GM06990 (cell line): ENCODE measurements around the gene TMEM198.

Source experiments
- DNase-seq: peaks from one replicate; pipeline ENCODE4 v3.0.0-alpha.2; 2011; ENCODE audit not compliant: insufficient read length; ENCODE audit errors: extremely low read depth
- H3K27me3 ChIP-seq: replicated peaks from 2 replicates; pipeline ENCODE4 v1.6.0; 2011; ENCODE audit warnings: low read length; ENCODE audit not compliant: control insufficient read depth, insufficient read depth
- H3K36me3 ChIP-seq: 2 replicates; pipeline ENCODE4 v1.5.1; 2011; ENCODE audit warnings: low read length; ENCODE audit not compliant: control insufficient read depth, insufficient read depth
- H3K4me3 ChIP-seq: replicated peaks from 2 replicates; pipeline ENCODE4 v1.5.1; 2011; ENCODE audit warnings: low read depth, mild to moderate bottlenecking, control low read depth, low read length
- TF ChIP-seq, protein P1 (sequence below): IDR thresholded peaks from 2 replicates; pipeline ENCODE4 v1.5.1; 2011; ENCODE audit warnings: low read length, control low read depth, mild to moderate bottlenecking, inconsistent platforms; ENCODE audit not compliant: insufficient read depth, poor library complexity, severe bottlenecking

TMEM198 gene

GRCh38 chr2:219521066-219521880 lies 22.6 kb upstream of the TMEM198 start:
- Histone ChIP-seq H3K36me3 (no peaks in the 10 kb centered on the region), H3K27me3 (peaks cover 1% of the 10 kb centered on the region), H3K4me3 (no peak overlapping the region)

DNA sequence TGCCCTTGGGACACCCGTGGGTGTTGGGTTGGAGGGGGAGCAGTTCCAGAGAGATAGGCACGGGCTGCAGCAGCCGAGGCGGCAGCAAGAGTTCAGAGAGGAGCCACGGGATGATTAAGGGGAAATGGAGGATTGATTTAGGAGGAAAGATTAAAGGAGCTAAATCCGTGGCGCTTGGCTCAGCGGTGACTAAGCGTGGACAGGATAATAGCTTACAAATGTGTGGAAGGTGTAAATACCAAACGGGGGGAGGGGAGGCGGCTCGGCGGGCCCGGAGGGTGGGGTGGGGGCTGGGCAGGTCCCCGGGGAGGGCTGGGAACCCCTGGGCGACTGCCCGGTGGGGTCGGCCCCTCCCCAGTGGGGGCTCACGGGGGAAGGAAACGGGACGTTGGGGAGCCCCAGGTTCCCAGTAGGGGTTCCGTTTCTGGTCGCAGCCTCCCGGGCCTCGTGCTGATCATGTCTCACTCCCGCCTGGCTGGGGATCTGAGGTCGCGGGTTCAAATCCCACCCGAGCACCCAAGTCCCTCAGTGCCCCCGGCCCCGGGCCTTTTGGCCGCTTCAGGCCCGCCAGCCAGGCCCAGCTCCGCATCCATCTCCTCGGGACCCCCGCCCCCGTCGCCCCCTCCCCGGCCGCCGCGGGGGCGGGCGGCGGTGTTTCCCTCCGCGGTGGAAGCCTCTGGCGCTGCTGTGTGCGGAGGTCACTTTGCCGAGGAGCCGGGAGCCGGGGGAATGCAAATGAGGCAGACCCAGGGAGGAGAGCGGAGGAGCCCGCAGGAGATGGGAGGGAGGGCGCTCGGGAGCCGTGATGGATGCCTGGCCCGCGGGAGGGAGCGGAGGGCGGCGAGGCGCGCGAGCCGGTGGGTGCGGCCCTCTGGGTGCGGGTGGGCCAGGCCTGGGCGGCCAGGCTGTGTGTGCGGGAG lies 21.5 kb upstream of the TMEM198 start:
- Histone ChIP-seq H3K4me3 (no peak overlapping the region), H3K36me3 (no peaks in the 10 kb centered on the region), H3K27me3 (peaks cover 8% of the 10 kb centered on the region)
- TF ChIP-seq, protein P1, sequence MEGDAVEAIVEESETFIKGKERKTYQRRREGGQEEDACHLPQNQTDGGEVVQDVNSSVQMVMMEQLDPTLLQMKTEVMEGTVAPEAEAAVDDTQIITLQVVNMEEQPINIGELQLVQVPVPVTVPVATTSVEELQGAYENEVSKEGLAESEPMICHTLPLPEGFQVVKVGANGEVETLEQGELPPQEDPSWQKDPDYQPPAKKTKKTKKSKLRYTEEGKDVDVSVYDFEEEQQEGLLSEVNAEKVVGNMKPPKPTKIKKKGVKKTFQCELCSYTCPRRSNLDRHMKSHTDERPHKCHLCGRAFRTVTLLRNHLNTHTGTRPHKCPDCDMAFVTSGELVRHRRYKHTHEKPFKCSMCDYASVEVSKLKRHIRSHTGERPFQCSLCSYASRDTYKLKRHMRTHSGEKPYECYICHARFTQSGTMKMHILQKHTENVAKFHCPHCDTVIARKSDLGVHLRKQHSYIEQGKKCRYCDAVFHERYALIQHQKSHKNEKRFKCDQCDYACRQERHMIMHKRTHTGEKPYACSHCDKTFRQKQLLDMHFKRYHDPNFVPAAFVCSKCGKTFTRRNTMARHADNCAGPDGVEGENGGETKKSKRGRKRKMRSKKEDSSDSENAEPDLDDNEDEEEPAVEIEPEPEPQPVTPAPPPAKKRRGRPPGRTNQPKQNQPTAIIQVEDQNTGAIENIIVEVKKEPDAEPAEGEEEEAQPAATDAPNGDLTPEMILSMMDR = no peak
- no peak for DNase-seq

More at GRCh38 chr2:219521066-219521880, 22.6 kb upstream of the TMEM198 start:
- DNase-seq = no peak
- TF ChIP-seq, protein P1 = peak; percentile 45

DNA sequence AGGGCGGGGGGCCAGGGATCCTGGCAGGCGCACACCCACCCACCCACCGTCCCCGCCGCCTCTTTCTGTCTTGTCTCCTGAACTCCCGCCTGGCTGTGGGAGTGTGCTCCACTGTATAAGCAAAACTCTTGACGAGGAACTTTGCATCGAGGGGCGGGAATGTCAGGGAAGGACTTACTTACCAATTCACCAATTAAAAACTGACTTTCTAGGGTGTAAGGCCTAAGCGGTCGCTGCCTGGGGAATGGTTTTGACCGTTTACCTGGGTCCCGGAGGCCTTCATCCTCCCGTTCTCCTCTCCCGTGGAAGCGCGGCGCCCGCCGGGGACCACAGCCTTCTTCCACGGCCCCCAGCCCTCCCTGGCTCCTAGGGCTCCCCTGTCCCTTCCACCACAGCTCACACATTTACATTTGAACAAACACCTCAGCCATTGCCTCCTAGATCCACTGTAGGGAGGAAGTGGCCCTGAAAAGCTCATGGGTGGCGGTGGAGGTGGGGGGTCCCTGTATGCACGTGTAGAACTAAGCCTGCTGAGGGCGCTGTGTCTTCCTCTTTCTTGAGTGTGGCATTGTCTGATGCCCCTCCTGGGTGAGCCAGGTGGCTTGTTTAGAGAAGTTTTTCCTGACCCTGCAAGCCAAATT lies 20.7 kb upstream of the TMEM198 start:
- Histone ChIP-seq H3K36me3 (no peaks in the 10 kb centered on the region), H3K27me3 (peaks cover 8% of the 10 kb centered on the region), H3K4me3 (no peak overlapping the region)
- no peak for DNase-seq
- TF ChIP-seq, protein P1 = no peak

GRCh38 chr2:219524817-219525216 lies 19.0 kb upstream of the TMEM198 start:
- DNase-seq = no peak
- TF ChIP-seq, protein P1 = no peak
- H3K4me3 ChIP-seq = no peak overlapping the region
- no peaks in the 10 kb centered on the region for H3K36me3 ChIP-seq
- peaks cover 14% of the 10 kb centered on the region for H3K27me3 ChIP-seq

GRCh38 chr2:219525533-219526232 lies 18.1 kb upstream of the TMEM198 start:
- Histone ChIP-seq H3K36me3 (no peaks in the 10 kb centered on the region), H3K27me3 (peaks cover 15% of the 10 kb centered on the region), H3K4me3 (no peak overlapping the region)
- DNase-seq = no peak
- TF ChIP-seq, protein P1 = no peak
